H1 (cell line): ENCODE data around the gene WWC1. TPM values are rescaled to one million over a fixed set of nuclear protein-coding genes. Genes with fewer than 3 reads are reported as not detected.

Source experiments
- CTCF ChIA-PET: fragments of 300-600 bp; sonication (Branson Sonifier 250); formaldehyde crosslinking; loops from one replicate; lab custom pipeline; 2021; ENCODE audit not compliant: partially characterized antibody; lab: Charles Lee
- POLR2A ChIA-PET: fragments of 300-600 bp; sonication (Branson Sonifier 250); formaldehyde crosslinking; loops from one replicate; lab custom pipeline; 2021; ENCODE audit warnings: inconsistent platforms; ENCODE audit not compliant: partially characterized antibody; lab: Charles Lee
- DNase-seq, 2 experiments: peaks; one replicate each; pipeline versions ENCODE4 v3.0.0 to v3.0.0-alpha.2; 2010 to 2022; ENCODE audit warnings: low spot score in 2 of 2, low read depth in 1 of 2, mixed read lengths in 1 of 2
- FAIRE-seq: peaks from 2 replicates; lab custom pipeline; 2011; peaks lifted over from hg19 to GRCh38; lab: Jason Lieb, UNC
- H2AFZ ChIP-seq: 2 replicates; pipeline ENCODE4 v1.8.1; 2012; ENCODE audit warnings: low read length, inconsistent platforms
- H2AK5ac ChIP-seq: 2 replicates; pipeline ENCODE4 v1.6.1; 2013; ENCODE audit warnings: low read depth, low read length
- H2BK120ac ChIP-seq: replicated peaks from 2 replicates; pipeline ENCODE3; 2013; ENCODE audit warnings: low read depth, low read length, inconsistent platforms
- H2BK12ac ChIP-seq: 2 replicates; pipeline ENCODE4 v1.6.1; 2013; ENCODE audit warnings: low read depth, low read length
- H2BK15ac ChIP-seq: 2 replicates; pipeline ENCODE4 v1.6.1; 2013; ENCODE audit warnings: low read length
- H2BK20ac ChIP-seq: 2 replicates; pipeline ENCODE4 v1.6.1; 2013; ENCODE audit warnings: low read length
- H2BK5ac ChIP-seq: 2 replicates; pipeline ENCODE4 v1.6.1; 2013; ENCODE audit warnings: low read depth, low read length
- H3K14ac ChIP-seq: 2 replicates; pipeline ENCODE4 v1.6.1; 2013; ENCODE audit warnings: inconsistent platforms; ENCODE audit not compliant: insufficient read length
- H3K18ac ChIP-seq: 2 replicates; pipeline ENCODE4 v1.6.1; 2013; ENCODE audit warnings: low read length; ENCODE audit errors: extremely low read depth
- H3K23ac ChIP-seq: 2 replicates; pipeline ENCODE4 v1.6.1; 2013; ENCODE audit warnings: inconsistent platforms; ENCODE audit not compliant: insufficient read length
- H3K23me2 ChIP-seq: 2 replicates; pipeline ENCODE4 v1.6.1; 2013; ENCODE audit warnings: low read depth, low read length
- H3K27ac ChIP-seq: 2 replicates; pipeline ENCODE4 v1.6.1; 2011; ENCODE audit warnings: low read depth, low read length, inconsistent platforms
- H3K27me3 ChIP-seq, 4 experiments: replicated peaks in 1 of 4; 1 replicate in 1 of 4; 2 replicates in 3 of 4; pipeline versions ENCODE4 v1.6.1 to v1.8.1; 2011 to 2013; ENCODE audit warnings: low read length in 3 of 4, mild to moderate bottlenecking in 3 of 4, inconsistent platforms in 2 of 4, mixed read lengths in 2 of 4, moderate library complexity in 1 of 4; ENCODE audit not compliant: control insufficient read depth in 3 of 4, insufficient read depth in 3 of 4; ENCODE audit errors: extremely low read depth in 1 of 4
- H3K36me3 ChIP-seq, 4 experiments: 2 replicates each; pipeline versions ENCODE4 v1.6.1 to v1.8.1; 2011 to 2013; ENCODE audit warnings: mild to moderate bottlenecking in 4 of 4, low read length in 3 of 4, moderate library complexity in 2 of 4, control low read depth in 1 of 4, inconsistent platforms in 1 of 4; ENCODE audit not compliant: insufficient read depth in 4 of 4, control insufficient read depth in 2 of 4
- H3K4ac ChIP-seq: replicated peaks from 2 replicates; pipeline ENCODE3; 2013; ENCODE audit warnings: low read length, low read depth, mixed read lengths, inconsistent platforms; ENCODE audit not compliant: insufficient read length
- H3K4me1 ChIP-seq, 4 experiments: replicated peaks in 1 of 4; 1 replicate in 1 of 4; 2 replicates in 3 of 4; pipeline versions ENCODE4 v1.6.1 to v1.8.1; 2011 to 2013; ENCODE audit warnings: low read length in 3 of 4, inconsistent platforms in 2 of 4, mixed read lengths in 1 of 4; ENCODE audit not compliant: insufficient read depth in 4 of 4, control insufficient read depth in 3 of 4
- H3K4me2 ChIP-seq, 2 experiments: 2 replicates each; pipeline versions ENCODE4 v1.6.1 to v1.8.1; 2011 to 2013; ENCODE audit warnings: low read depth in 2 of 2, low read length in 2 of 2, control low read depth in 1 of 2, inconsistent platforms in 1 of 2, mild to moderate bottlenecking in 1 of 2; ENCODE audit not compliant: insufficient read depth in 1 of 2
- H3K4me3 ChIP-seq, 4 experiments: fragments of 200-600, 300-600 bp in 1 of 4; sonication (generic), shearing (Covaris generic), sonication (Bioruptor Twin) in 1 of 4; 2 replicates each; pipeline versions ENCODE4 v1.5.1 to v1.8.1; 2011 to 2016; ENCODE audit warnings: low read length in 4 of 4, low read depth in 3 of 4, control low read depth in 2 of 4, inconsistent platforms in 2 of 4, mild to moderate bottlenecking in 2 of 4, mixed read lengths in 1 of 4, moderate library complexity in 1 of 4; ENCODE audit not compliant: insufficient read depth in 2 of 4; ENCODE audit errors: extremely low read depth in 1 of 4
- H3K56ac ChIP-seq: replicated peaks from 2 replicates; pipeline ENCODE3; 2013; ENCODE audit warnings: low read depth, mild to moderate bottlenecking, mixed read lengths, low read length, inconsistent platforms; ENCODE audit not compliant: insufficient read length
- H3K79me1 ChIP-seq: 2 replicates; pipeline ENCODE4 v1.6.1; 2013; ENCODE audit warnings: low read depth, low read length, control low read depth
- H3K79me2 ChIP-seq, 2 experiments: 2 replicates each; pipeline versions ENCODE4 v1.6.1 to v1.8.1; 2012 to 2013; ENCODE audit warnings: low read length in 2 of 2, mild to moderate bottlenecking in 2 of 2, inconsistent platforms in 1 of 2; ENCODE audit not compliant: insufficient read depth in 2 of 2, control insufficient read depth in 1 of 2
- H3K9ac ChIP-seq, 4 experiments: replicated peaks in 1 of 4; 1 replicate in 1 of 4; 2 replicates in 3 of 4; pipeline versions ENCODE4 v1.6.1 to v1.8.1; 2011 to 2013; ENCODE audit warnings: low read depth in 3 of 4, low read length in 3 of 4, control low read depth in 2 of 4, mild to moderate bottlenecking in 2 of 4, moderate library complexity in 2 of 4, inconsistent platforms in 1 of 4; ENCODE audit errors: extremely low read depth in 1 of 4
- H3K9me3 ChIP-seq, 2 experiments: 2 replicates each; pipeline versions ENCODE4 v1.6.1 to v1.8.1; 2012 to 2013; ENCODE audit warnings: mild to moderate bottlenecking in 2 of 2, moderate library complexity in 2 of 2, control low read depth in 1 of 2, inconsistent platforms in 1 of 2, low read depth in 1 of 2, low read length in 1 of 2, mixed read lengths in 1 of 2; ENCODE audit not compliant: insufficient read depth in 2 of 2
- H4K20me1 ChIP-seq, 2 experiments: replicated peaks in 1 of 2; 2 replicates each; pipeline versions ENCODE3 to v1.8.1; 2011 to 2013; ENCODE audit warnings: inconsistent platforms in 2 of 2, low read length in 2 of 2, mild to moderate bottlenecking in 1 of 2; ENCODE audit not compliant: insufficient read depth in 2 of 2, control insufficient read depth in 1 of 2
- H4K5ac ChIP-seq: 2 replicates; pipeline ENCODE4 v1.6.1; 2013; ENCODE audit warnings: low read length, low read depth, mixed read lengths, inconsistent platforms; ENCODE audit not compliant: insufficient read length
- H4K8ac ChIP-seq: 2 replicates; pipeline ENCODE4 v1.8.0; 2013; ENCODE audit warnings: mild to moderate bottlenecking, moderate library complexity, low read length, inconsistent platforms; ENCODE audit not compliant: insufficient read depth; ENCODE audit errors: extremely low read depth
- H4K91ac ChIP-seq: replicated peaks from 2 replicates; pipeline ENCODE3; 2013; ENCODE audit warnings: low read length, mixed read lengths, inconsistent platforms; ENCODE audit not compliant: insufficient read length
- FOSL1 ChIP-seq: IDR thresholded peaks from 2 replicates; pipeline ENCODE4 v1.6.1; 2011; ENCODE audit warnings: mild to moderate bottlenecking, low read depth, low read length, moderate library complexity; ENCODE audit not compliant: insufficient read depth
- GTF2F1 ChIP-seq: IDR thresholded peaks from 2 replicates; pipeline ENCODE4 v1.6.1; 2012; ENCODE audit warnings: low read depth, low read length, improper control_type of control experiment, borderline replicate concordance
- PHF8 ChIP-seq: fragments of 200-600 bp; sonication (generic); conservative IDR thresholded peaks from 2 replicates; pipeline ENCODE4 v1.7.1; 2012; ENCODE audit warnings: low read depth, mild to moderate bottlenecking, inconsistent platforms, low read length, moderate library complexity
- SIN3A ChIP-seq, 2 experiments: IDR thresholded peaks in 1 of 2; conservative IDR thresholded peaks in 1 of 2; 2 replicates each; pipeline ENCODE4 v1.6.1; 2011 to 2012; ENCODE audit warnings: low read length in 2 of 2, improper control_type of control experiment in 1 of 2, low read depth in 1 of 2, mild to moderate bottlenecking in 1 of 2
- SIRT6 ChIP-seq: IDR thresholded peaks from one replicate; pipeline ENCODE4 v1.7.1; 2012; ENCODE audit warnings: low read length, inconsistent platforms
- TEAD4 ChIP-seq: IDR thresholded peaks from 2 replicates; pipeline ENCODE4 v1.6.1; 2012; ENCODE audit warnings: low read depth, low read length, inconsistent platforms, mixed read lengths
- WGBS, 2 experiments: shearing (Covaris generic) in 1 of 2; methylation state at CpG; one replicate each; pipeline versions ENCODE4 v1.1.6 to v1.1.7; 2013 to 2015; ENCODE audit warnings: low lambda C conversion rate in 2 of 2, mixed read lengths in 2 of 2, inconsistent platforms in 1 of 2, low coverage in 1 of 2, missing lambda C conversion rate in 1 of 2; ENCODE audit not compliant: insufficient replicate concordance in 2 of 2, insufficient coverage in 1 of 2, insufficient read length in 1 of 2; ENCODE audit errors: extremely low coverage in 1 of 2, missing lambda C conversion rate in 1 of 2; 5-methylcytosine and 5-hydroxymethylcytosine counted together
- polyA plus RNA-seq, 7 experiments: library from polyadenylated mRNA; depleted of rRNA in 3 of 7; stranded (reverse) in 5 of 7; unstranded in 2 of 7; fragments of >200 nt in 5 of 7; fragments of 200-250 nt in 2 of 7; gene quantifications; 1 replicate in 5 of 7; 2 replicates in 1 of 7; 4 replicates in 1 of 7; pipeline versions ENCODE4 v1.2.1 to v1.2.3, GENCODE V29; 2011 to 2013; ENCODE audit warnings: missing spikeins in 2 of 7, mixed read lengths in 2 of 7
- total RNA-seq: library from RNA; stranded (reverse); fragmentation: NEBNext Ultra II Directional; extraction: Animal tissue kit (Norgen Biotek cat#: 25700); gene quantifications from 2 replicates; pipeline ENCODE4 v1.2.1, GENCODE V29; 2021
- TF ChIP-seq, protein P1 (sequence below): IDR thresholded peaks from 2 replicates; pipeline ENCODE4 v1.6.1; 2011; ENCODE audit warnings: low read length, improper control_type of control experiment

WWC1 gene
- total and polyA plus RNA-seq, 2 of the 8 experiments (the other 6 are each of a cell fraction or from before 2014, with no cell fraction given): 16.4 to 41.1 TPM

DNA sequence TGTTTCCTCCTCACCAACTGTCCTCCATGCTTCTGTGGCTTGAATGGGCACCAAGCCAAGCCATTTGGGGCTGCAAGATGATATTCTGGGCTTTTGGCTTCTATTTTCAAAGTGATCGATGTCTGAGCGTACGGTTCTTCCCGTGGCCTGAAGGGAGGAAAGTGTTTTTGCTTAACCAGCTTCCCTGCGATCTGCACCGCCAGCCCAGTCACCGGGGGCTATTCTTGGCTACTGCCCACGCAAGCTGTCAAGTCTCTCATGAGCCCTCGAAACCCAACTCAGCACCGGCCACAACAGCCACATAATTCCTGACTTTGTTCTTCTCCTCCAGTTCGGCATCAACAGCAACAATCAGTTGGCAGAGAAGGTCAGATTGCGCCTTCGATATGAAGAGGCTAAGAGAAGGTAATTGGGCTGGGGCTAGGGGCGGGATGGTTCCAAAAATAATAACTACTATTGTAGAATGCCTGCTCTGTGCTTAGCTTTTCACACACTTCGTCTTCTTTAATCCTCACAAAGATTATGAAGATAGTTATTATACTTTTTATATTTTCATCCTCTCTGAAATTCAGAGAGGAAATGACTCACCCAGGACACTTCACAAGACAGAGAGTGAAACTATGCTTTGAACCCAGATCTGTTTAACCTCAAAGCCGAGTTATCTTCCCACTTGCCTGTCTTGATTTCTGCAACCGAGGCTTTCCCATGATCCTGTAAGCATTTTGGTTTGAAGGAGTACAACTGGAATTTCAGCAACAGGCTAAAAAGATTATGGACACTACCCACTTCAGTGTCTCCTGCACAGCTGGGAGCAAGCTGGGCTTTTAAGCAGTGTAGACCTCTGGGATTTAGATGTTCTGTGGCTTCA is 118.4 kb downstream of the WWC1 start:
- H2BK5ac ChIP-seq: no peak overlapping the region
- H3K4ac ChIP-seq: no peak overlapping the region
- no peak overlapping the region for H3K18ac ChIP-seq
- H2BK120ac ChIP-seq: no peak overlapping the region
- H3K36me3 ChIP-seq: peaks cover 7 to 38% (median 21%) of the 10 kb centered on the region in 4 experiments
- H2AFZ ChIP-seq: no peak overlapping the region
- ChIA-PET POLR2A (no interaction called here), CTCF (interaction anchor here (0.6 to 8.2 kb wide), 5 partner anchors 11 to 140 kb away, joined by 3 to 66 read pairs (median 3); partner anchors contain the start of gene WWC1)
- no peak overlapping the region for H2BK20ac ChIP-seq
- H3K79me2 ChIP-seq: no peaks in the 10 kb centered on the region
- H3K9me3 ChIP-seq: no peaks in the 10 kb centered on the region
- H3K4me2 ChIP-seq: no peak overlapping the region
- DNase-seq: no peak
- H2AK5ac ChIP-seq: no peak overlapping the region
- no peak overlapping the region for H3K9ac ChIP-seq
- H2BK15ac ChIP-seq: no peak overlapping the region
- H3K4me3 ChIP-seq: no peak overlapping the region
- no peak overlapping the region for H3K56ac ChIP-seq
- no peak overlapping the region for H4K5ac ChIP-seq
- no peak overlapping the region for H4K8ac ChIP-seq
- H2BK12ac ChIP-seq: no peak overlapping the region
- no peak overlapping the region for H4K91ac ChIP-seq
- whole genome bisulfite sequencing, 2 experiments: 91% methylated on average over 17 of the region's 17 CpGs; no CpG with 5 or more reads in 1 of the 2 experiments
- H3K4me1 ChIP-seq: no peaks in the 10 kb centered on the region
- TF ChIP-seq, protein P1, sequence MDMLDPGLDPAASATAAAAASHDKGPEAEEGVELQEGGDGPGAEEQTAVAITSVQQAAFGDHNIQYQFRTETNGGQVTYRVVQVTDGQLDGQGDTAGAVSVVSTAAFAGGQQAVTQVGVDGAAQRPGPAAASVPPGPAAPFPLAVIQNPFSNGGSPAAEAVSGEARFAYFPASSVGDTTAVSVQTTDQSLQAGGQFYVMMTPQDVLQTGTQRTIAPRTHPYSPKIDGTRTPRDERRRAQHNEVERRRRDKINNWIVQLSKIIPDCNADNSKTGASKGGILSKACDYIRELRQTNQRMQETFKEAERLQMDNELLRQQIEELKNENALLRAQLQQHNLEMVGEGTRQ: no peak
- TF ChIP-seq TEAD4 (no peak), PHF8 (no peak), GTF2F1 (no peak), SIRT6 (no peak), FOSL1 (no peak), SIN3A (conservative IDR thresholded peaks at IDR 0.05 in 1 of 2, IDR thresholded peaks at IDR 0.05 in 1 of 2; ENCODE audit: low read depth in 1 of 2, low read length in 2 of 2) (no peak)
- no peak overlapping the region for H3K27ac ChIP-seq
- H3K79me1 ChIP-seq: no peaks in the 10 kb centered on the region; the same call in 1 of the 2 replicates
- no peak overlapping the region for H3K23ac ChIP-seq
- no peaks in the 10 kb centered on the region for H3K23me2 ChIP-seq
- no peaks in the 10 kb centered on the region for H3K27me3 ChIP-seq
- H4K20me1 ChIP-seq: peaks cover 2 to 3% of the 10 kb centered on the region in 2 experiments
- FAIRE-seq: no peak
- no peak overlapping the region for H3K14ac ChIP-seq
